Large intestine (tissue), 12 donors: Measurements from ENCODE around the gene PPP4R2. TPM values are rescaled to one million over a fixed set of nuclear protein-coding genes. Genes with fewer than 3 reads are reported as not detected.

Source experiments
- DNase-seq, 2 donors: peaks; one replicate each; pipeline versions ENCODE4 v3.0.0 to v3.0.0-alpha.2; 2013
- H3K27ac ChIP-seq: one replicate; pipeline ENCODE4 v1.5.1; 2013; ENCODE audit warnings: low read length
- H3K27me3 ChIP-seq: 2 replicates; pipeline ENCODE4 v1.6.1; 2013; ENCODE audit warnings: low read length; ENCODE audit not compliant: control insufficient read depth, insufficient read depth
- H3K36me3 ChIP-seq: 2 replicates; pipeline ENCODE4 v1.6.1; 2013; ENCODE audit warnings: low read length; ENCODE audit not compliant: control insufficient read depth, insufficient read depth
- H3K4me1 ChIP-seq: one replicate; pipeline ENCODE4 v1.6.1; 2013; ENCODE audit warnings: low read length; ENCODE audit not compliant: control insufficient read depth, insufficient read depth
- H3K4me3 ChIP-seq: one replicate; pipeline ENCODE4 v1.5.1; 2013; ENCODE audit warnings: low read length
- H3K9me3 ChIP-seq: one replicate; pipeline ENCODE4 v1.6.1; 2013; ENCODE audit warnings: mild to moderate bottlenecking, low read depth, low read length, moderate library complexity; ENCODE audit not compliant: control insufficient read depth
- WGBS: methylation state at CpG from one replicate; pipeline ENCODE4 v1.1.5; 2013; ENCODE audit warnings: low lambda C conversion rate; ENCODE audit not compliant: insufficient coverage; 5-methylcytosine and 5-hydroxymethylcytosine counted together
- long read RNA-seq, 11 donors: transcript quantifications; one replicate each; lab custom pipeline, GENCODE V29; 2026
- polyA plus RNA-seq: library from polyadenylated mRNA; unstranded; fragments of 120-200 nt; gene quantifications from one replicate; pipeline ENCODE4 v1.2.1, GENCODE V29; 2013

Gene PPP4R2
- 69.6 TPM for polyA plus RNA-seq
- long read RNA-seq, donor 1, full-length matches to known transcripts = 16 of 16 reads
- long read RNA-seq, donor 1, partial matches to known transcripts = 0 of 16 reads
- long read RNA-seq, donor 1, other reads (novel, unspliced or antisense) = 0 of 16 reads
- long read RNA-seq, donor 2, full-length matches to known transcripts = 30 of 152 reads
- long read RNA-seq, donor 2, partial matches to known transcripts = 122 of 152 reads
- long read RNA-seq, donor 2, other reads (novel, unspliced or antisense) = 0 of 152 reads
- long read RNA-seq, donor 3 = 0 reads
- long read RNA-seq, donor 4 = 0 reads
- long read RNA-seq, donor 5, full-length matches to known transcripts = 15 of 15 reads
- long read RNA-seq, donor 5, partial matches to known transcripts = 0 of 15 reads
- long read RNA-seq, donor 5, other reads (novel, unspliced or antisense) = 0 of 15 reads
- long read RNA-seq, donor 6, full-length matches to known transcripts = 34 of 50 reads
- long read RNA-seq, donor 6, partial matches to known transcripts = 16 of 50 reads
- long read RNA-seq, donor 6, other reads (novel, unspliced or antisense) = 0 of 50 reads
- long read RNA-seq, donor 7, full-length matches to known transcripts = 11 of 11 reads
- long read RNA-seq, donor 7, partial matches to known transcripts = 0 of 11 reads
- long read RNA-seq, donor 7, other reads (novel, unspliced or antisense) = 0 of 11 reads
- long read RNA-seq, donor 8, full-length matches to known transcripts = 33 of 33 reads
- long read RNA-seq, donor 8, partial matches to known transcripts = 0 of 33 reads
- long read RNA-seq, donor 8, other reads (novel, unspliced or antisense) = 0 of 33 reads
- long read RNA-seq, donor 9, full-length matches to known transcripts = 20 of 30 reads
- long read RNA-seq, donor 9, partial matches to known transcripts = 10 of 30 reads
- long read RNA-seq, donor 9, other reads (novel, unspliced or antisense) = 0 of 30 reads
- long read RNA-seq, donor 10, full-length matches to known transcripts = 31 of 47 reads
- long read RNA-seq, donor 10, partial matches to known transcripts = 16 of 47 reads
- long read RNA-seq, donor 10, other reads (novel, unspliced or antisense) = 0 of 47 reads
- long read RNA-seq, donor 11, full-length matches to known transcripts = 9 of 9 reads
- long read RNA-seq, donor 11, partial matches to known transcripts = 0 of 9 reads
- long read RNA-seq, donor 11, other reads (novel, unspliced or antisense) = 0 of 9 reads

DNA sequence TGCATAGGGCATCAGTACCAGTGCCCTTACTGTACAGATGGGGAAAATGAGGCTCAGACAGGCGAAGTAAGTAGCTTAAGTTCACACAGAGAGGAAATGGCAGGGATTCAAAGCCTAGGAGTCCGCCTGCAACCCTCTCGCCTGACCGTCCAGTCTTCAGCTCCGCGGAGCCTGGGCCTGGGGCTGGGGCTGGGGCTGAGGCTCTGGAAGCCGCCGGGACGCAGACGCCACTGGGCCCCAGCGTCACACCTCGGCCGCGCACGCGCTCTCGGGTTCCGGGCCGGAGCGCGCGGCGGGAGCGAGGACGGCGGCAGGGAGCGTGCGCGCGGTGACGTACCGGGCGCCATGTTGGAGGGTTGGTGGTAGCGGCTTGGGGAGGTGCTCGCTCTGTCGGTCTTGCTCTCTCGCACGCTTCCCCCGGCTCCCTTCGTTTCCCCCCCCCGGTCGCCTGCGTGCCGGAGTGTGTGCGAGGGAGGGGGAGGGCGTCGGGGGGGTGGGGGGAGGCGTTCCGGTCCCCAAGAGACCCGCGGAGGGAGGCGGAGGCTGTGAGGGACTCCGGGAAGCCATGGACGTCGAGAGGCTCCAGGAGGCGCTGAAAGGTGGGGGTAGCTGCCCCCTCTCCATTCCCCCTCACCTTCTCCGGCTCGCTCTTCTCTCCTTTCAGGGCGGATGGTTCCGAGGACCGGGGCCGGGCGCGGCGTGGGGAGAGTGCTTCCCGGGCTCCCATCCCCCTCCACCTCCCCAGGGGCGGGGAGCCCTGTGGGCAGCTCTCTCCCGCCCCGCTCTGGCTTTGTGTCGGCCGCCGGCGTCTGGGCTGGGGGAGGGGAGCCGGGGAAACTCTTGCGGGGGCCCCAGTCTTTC, at the start of gene PPP4R2:
Gene PPP4R2, plus strand, starts transcription at position 339 of the 861 bp plus-strand sequence. Its CDS starts 227 bp downstream, at position 566.
- H3K27ac ChIP-seq = peak within 1 kb of the TSS; percentile 94
- WGBS = no CpG with 5 or more reads among the region's 75 CpGs
- DNase-seq = peak; percentile 91 to 94

DNA sequence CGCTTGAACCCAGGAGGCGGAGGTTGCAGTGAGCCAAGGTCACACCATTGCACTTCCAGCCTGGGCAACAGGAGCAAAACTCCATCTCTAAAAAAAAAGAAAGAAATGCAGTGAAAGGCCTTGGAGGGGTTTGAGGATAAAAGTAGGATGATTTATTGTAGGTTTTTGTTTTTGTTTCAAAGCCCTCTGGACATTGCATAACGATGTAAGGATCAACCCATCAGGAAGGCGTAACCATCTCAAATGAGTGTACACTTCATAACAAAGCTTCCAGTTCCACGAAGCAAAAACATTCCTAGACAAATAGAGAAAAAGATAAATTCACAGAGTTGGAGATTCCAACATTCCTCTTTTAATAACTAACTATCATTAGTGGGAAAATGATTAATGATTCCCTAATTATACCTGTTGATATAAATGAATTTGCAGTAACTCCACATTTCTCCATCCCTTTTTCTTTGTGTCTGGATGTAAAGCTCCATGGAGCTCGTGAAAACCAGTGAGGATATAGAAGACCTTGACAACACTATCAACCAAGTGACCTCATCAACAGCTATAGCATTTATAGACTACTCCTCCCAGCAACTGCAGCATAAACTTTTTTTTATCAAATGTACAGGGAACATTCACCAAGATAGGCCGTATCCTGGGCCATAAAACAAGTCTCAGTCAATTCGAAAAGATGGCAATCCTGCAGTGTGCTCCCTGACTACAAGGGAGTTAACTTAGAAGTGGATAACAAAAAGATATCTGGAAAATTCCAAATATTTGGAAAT, 48.7 kb upstream of the PPP4R2 start:
- no peaks in the 10 kb centered on the region for H3K36me3 ChIP-seq
- DNase-seq = peak; percentile 58 to 82
- no peak overlapping the region for H3K27ac ChIP-seq
- no peaks in the 10 kb centered on the region for H3K9me3 ChIP-seq
- no peak overlapping the region for H3K4me3 ChIP-seq
- H3K4me1 ChIP-seq = peaks cover 13% of the 10 kb centered on the region
- WGBS = 24% methylated on average over 2 of the region's 8 CpGs
- no peaks in the 10 kb centered on the region for H3K27me3 ChIP-seq

More for the DNA sequence above, at the start of gene PPP4R2:
- H3K4me1 ChIP-seq = peaks cover 9% of the 10 kb centered on the region
- peaks cover 14% of the 10 kb centered on the region for H3K36me3 ChIP-seq
- H3K4me3 ChIP-seq = peak within 1 kb of the TSS; percentile 91
- H3K9me3 ChIP-seq = no peaks in the 10 kb centered on the region
- H3K27me3 ChIP-seq = no peaks in the 10 kb centered on the region

GRCh38 chr3:72949016-72949415, 47.6 kb upstream of the PPP4R2 start:
- Histone ChIP-seq H3K9me3 (no peaks in the 10 kb centered on the region), H3K27me3 (no peaks in the 10 kb centered on the region), H3K36me3 (no peaks in the 10 kb centered on the region), H3K27ac (no peak overlapping the region), H3K4me3 (no peak overlapping the region), H3K4me1 (peaks cover 13% of the 10 kb centered on the region)
- no peak for DNase-seq
- WGBS = no CpG with 5 or more reads among the region's 4 CpGs

DNA sequence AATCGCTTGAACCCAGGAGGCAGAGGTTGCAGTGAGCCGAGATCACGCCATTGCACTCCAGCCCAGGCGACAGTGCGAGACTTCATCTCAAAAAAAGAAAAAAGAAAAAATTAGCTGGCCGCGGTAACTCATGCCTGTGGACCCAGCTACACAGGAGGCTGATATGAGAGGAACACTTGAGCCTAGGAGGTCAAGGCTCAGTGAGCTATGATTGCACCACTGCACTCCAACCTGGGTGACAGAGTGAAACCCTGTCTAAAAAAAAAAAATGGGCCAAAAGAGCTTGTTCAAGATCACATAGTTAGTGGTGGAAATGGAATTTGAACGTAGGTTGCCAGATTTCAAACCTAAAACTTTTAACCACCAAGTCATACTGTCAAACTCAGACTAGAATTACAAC, 46.2 kb upstream of the PPP4R2 start:
- Histone ChIP-seq H3K36me3 (no peaks in the 10 kb centered on the region), H3K27me3 (no peaks in the 10 kb centered on the region), H3K27ac (no peak overlapping the region), H3K4me1 (peaks cover 13% of the 10 kb centered on the region), H3K4me3 (no peak overlapping the region), H3K9me3 (no peaks in the 10 kb centered on the region)
- no peak for DNase-seq
- WGBS = 100% methylated on average over 2 of the region's 8 CpGs

GRCh38 chr3:72950801-72951200, 45.8 kb upstream of the PPP4R2 start:
- WGBS = 49% methylated on average over 2 of the region's 4 CpGs

GRCh38 chr3:72951259-72951722, 45.3 kb upstream of the PPP4R2 start:
- no peaks in the 10 kb centered on the region for H3K36me3 ChIP-seq
- WGBS = 67% methylated on average over 1 of the region's 6 CpGs
- no peak for DNase-seq
- H3K27ac ChIP-seq = no peak overlapping the region
- H3K4me1 ChIP-seq = peaks cover 13% of the 10 kb centered on the region
- no peaks in the 10 kb centered on the region for H3K9me3 ChIP-seq
- no peaks in the 10 kb centered on the region for H3K27me3 ChIP-seq
- no peak overlapping the region for H3K4me3 ChIP-seq

More at GRCh38 chr3:72950801-72951200, 45.8 kb upstream of the PPP4R2 start:
- H3K9me3 ChIP-seq = no peaks in the 10 kb centered on the region
- H3K4me3 ChIP-seq = no peak overlapping the region
- no peak overlapping the region for H3K27ac ChIP-seq
- no peak for DNase-seq
- H3K27me3 ChIP-seq = no peaks in the 10 kb centered on the region
- peaks cover 13% of the 10 kb centered on the region for H3K4me1 ChIP-seq
- no peaks in the 10 kb centered on the region for H3K36me3 ChIP-seq

DNA sequence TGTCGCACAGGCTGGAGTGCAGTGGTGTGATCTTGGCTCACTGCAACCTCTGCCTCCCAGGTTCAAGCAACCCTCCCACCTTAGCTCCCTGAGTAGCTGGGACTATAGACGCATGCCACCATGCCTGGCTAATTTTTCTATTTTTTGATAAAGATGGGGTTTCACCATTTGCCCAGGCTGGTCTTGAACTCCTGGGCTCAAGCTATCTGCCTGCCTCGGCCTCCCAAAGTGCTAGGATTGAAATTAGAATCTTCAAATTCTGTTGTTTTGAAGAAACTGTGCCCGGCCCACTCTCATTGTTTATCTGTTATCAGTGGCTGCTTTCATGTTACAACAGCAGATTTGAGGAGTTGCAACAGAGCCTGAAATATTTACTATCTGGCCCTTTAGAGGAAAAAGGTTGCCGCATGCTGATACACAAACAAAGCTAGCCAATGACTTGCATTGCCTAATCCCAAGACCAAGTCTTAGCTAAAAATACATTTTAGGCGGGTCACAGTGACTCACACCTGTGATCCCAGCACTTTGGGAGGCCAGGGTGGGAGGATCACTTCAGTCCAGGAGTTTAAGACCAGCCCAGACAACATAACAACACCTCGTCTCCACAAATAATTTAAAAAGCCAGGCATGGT, 43.2 kb upstream of the PPP4R2 start:
- no peaks in the 10 kb centered on the region for H3K27me3 ChIP-seq
- no peaks in the 10 kb centered on the region for H3K9me3 ChIP-seq
- no peaks in the 10 kb centered on the region for H3K36me3 ChIP-seq
- no CpG with 5 or more reads among the region's 7 CpGs for WGBS
- H3K27ac ChIP-seq = no peak overlapping the region
- no peak for DNase-seq
- no peak overlapping the region for H3K4me3 ChIP-seq
- peaks cover 15% of the 10 kb centered on the region for H3K4me1 ChIP-seq

DNA sequence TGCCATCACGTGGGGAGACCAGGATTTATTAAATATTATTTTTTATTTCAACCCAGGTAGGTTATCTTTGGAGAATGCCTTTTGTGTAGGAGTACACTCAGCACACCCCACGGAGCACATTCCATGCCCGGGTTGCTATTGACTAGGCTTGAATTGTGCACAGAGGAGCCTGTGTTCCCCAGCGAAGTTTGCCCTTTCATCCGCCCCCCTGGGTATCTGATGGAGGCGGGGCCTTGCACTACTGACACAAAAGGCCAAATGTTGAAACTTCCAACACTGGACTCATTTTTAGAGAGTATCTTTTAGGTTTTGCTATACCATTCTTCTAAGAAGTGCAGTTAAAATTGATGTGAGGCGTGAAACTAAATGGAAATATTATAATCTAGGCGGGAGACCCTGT, 39.3 kb upstream of the PPP4R2 start:
- Histone ChIP-seq H3K9me3 (no peaks in the 10 kb centered on the region), H3K27ac (no peak overlapping the region), H3K4me1 (peaks cover 31% of the 10 kb centered on the region), H3K4me3 (no peak overlapping the region), H3K27me3 (no peaks in the 10 kb centered on the region), H3K36me3 (no peaks in the 10 kb centered on the region)
- DNase-seq = peak; percentile 50 to 81
- 67% methylated on average over 2 of the region's 8 CpGs for WGBS
